ENCODE results near the gene SPOPL.
"Not testable (repeated sequence)": the region's sequence is repeated elsewhere in the genome, so short reads cannot be mapped to it uniquely, and the experiment has no call there.

SPOPL gene

DNA sequence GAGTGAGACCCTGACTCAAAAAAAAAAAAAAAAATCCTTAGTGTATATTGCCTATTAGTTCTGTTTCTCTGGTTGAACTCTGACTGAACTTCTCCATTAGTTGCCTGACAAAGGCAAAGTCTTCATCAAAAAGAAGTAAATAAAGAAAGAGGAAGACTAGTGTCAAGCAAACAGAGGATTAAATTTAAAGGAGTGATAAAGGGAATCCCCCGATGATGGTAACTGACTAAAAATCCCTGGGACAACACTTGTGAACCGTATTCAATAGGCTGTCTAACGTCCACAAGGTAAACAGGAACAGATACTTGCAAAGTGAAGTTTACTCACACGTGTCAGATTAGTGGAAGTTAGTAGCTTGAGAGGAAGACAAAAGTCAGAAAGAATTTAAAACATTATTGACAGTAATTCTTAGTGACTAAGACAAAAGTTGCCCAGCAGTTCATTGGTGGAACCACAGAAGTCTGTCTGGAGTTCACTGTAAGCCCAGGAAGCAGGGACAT is 26.2 kb upstream of the SPOPL start:
- Histone ChIP-seq H3K4me1 (ENCODE audit: control insufficient read depth in 1 of 2, insufficient read depth in 1 of 2, low read depth in 1 of 2, low read length in 1 of 2) (no peaks in the 10 kb centered on the region), H3K4me3 (ENCODE audit: low read depth in 1 of 2, low read length in 1 of 2) (no peak overlapping the region), H3K36me3 (no peaks in the 10 kb centered on the region), H3K9me3 (no peaks in the 10 kb centered on the region), H3K27ac (peak overlapping the region; percentile 48), H3K27me3 (no peaks in the 10 kb centered on the region)
- TF ChIP-seq CTCF (IDR thresholded peaks at IDR 0.05) = no peak

DNA sequence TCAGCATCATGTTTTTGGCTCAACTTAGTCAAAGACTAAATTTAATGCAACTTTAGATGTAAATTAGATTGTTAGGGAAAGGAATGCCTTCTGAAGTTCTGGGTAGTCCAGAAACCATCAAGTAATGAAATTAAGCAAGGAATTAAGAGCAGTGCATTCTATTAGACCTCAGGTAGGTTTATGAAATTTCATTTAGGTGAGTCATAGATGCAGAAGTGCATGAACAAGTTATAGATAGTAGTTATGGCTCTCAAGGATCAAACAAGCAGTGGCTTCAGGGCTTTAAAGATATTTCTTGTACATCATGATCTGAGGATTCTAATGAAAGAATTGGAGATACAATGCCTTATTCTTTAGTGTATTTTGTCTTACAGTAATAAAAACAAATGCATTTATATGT is 25.4 kb upstream of the SPOPL start:
- no peaks in the 10 kb centered on the region for H3K27me3 ChIP-seq
- no peak for TF ChIP-seq CTCF (IDR thresholded peaks at IDR 0.05)
- no peaks in the 10 kb centered on the region for H3K4me1 ChIP-seq (ENCODE audit: control insufficient read depth in 1 of 2, insufficient read depth in 1 of 2, low read depth in 1 of 2, low read length in 1 of 2)
- no peak overlapping the region for H3K27ac ChIP-seq
- H3K36me3 ChIP-seq = no peaks in the 10 kb centered on the region
- no peak overlapping the region for H3K4me3 ChIP-seq (ENCODE audit: low read depth in 1 of 2, low read length in 1 of 2)
- H3K9me3 ChIP-seq = no peaks in the 10 kb centered on the region

- no peaks in the 10 kb centered on the region for H3K9me3 ChIP-seq
- no peaks in the 10 kb centered on the region for H3K27me3 ChIP-seq
- no peak for TF ChIP-seq CTCF (IDR thresholded peaks at IDR 0.05)
- no peaks in the 10 kb centered on the region for H3K36me3 ChIP-seq
- no peak overlapping the region for H3K27ac ChIP-seq
- H3K4me3 ChIP-seq (ENCODE audit: low read depth in 1 of 2, low read length in 1 of 2) = no peak overlapping the region
- no peaks in the 10 kb centered on the region for H3K4me1 ChIP-seq (ENCODE audit: control insufficient read depth in 1 of 2, insufficient read depth in 1 of 2, low read depth in 1 of 2, low read length in 1 of 2)
Observed at GRCh38 chr2:138476940-138477339, 24.6 kb upstream of the SPOPL start.

DNA sequence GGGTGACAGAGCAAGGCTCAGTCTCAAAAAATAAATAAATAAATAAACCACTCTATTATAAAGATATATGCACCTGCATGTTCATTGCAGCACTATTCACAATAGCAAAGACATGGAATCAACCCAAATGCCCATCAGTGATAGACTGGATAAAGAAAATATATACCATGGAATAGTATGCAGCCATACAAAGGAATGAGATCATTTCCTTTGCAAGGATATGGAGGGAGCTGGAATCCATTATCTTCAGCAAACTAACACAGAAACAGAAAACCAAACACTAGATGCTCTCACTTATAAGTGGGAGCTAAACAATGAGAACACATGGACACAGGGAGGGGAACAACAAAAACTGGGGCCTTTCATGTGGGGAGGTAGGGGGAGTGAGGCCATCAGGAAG is 18.8 kb upstream of the SPOPL start:
- not testable (repeated sequence) for H3K9me3 ChIP-seq; H3K27me3 ChIP-seq; H3K4me1 ChIP-seq (ENCODE audit: control insufficient read depth in 1 of 2, insufficient read depth in 1 of 2, low read depth in 1 of 2, low read length in 1 of 2); H3K4me3 ChIP-seq (ENCODE audit: low read depth in 1 of 2, low read length in 1 of 2); H3K27ac ChIP-seq; H3K36me3 ChIP-seq

- Histone ChIP-seq H3K36me3 (no peaks in the 10 kb centered on the region), H3K9me3 (no peaks in the 10 kb centered on the region), H3K4me1 (ENCODE audit: control insufficient read depth in 1 of 2, insufficient read depth in 1 of 2, low read depth in 1 of 2, low read length in 1 of 2) (no peaks in the 10 kb centered on the region), H3K4me3 (ENCODE audit: low read depth in 1 of 2, low read length in 1 of 2) (no peak overlapping the region), H3K27me3 (no peaks in the 10 kb centered on the region), H3K27ac (no peak overlapping the region)
- TF ChIP-seq CTCF (IDR thresholded peaks at IDR 0.05) = no peak
Observed at GRCh38 chr2:138485019-138485418, 16.6 kb upstream of the SPOPL start.

DNA sequence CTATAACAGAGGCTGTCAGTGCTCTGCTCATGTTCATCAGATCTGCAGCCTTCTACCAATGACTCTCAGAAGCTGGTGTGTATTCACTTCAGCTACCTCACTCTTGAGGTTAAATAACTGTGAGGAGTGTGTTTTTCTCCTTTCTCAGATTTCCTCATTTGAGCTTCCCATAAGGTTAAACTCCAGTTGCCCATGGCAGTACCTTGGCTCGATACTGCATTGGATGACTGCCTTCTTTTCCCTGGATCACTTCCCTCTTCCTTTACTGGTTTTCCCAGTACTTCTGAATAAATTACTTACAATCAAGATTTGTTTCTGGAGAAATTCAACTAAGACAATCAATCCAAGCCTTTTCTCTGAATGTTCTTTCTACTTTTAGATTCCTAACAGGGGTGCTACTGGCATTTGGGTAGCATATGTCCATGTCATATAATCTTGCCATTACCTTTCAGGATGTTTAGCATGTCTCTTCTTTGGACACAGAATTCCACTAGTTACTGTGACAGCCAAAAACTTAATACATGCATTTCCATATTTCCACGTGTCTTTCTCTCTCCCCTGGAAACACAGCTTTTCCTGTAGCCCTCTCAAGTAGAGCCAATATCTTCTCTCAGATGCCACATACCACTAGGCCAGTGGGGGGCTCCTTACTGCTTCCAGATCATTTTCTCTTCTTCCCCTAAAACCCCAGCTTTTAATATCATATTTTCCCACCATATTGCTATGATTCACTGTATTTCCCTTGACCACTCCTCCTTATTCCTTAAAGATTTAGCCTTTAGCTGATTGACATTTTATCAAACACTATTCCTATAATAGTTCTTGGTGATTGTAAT is 15.0 kb upstream of the SPOPL start:
- no peak overlapping the region for H3K27ac ChIP-seq
- no peak for TF ChIP-seq CTCF (IDR thresholded peaks at IDR 0.05)
- no peaks in the 10 kb centered on the region for H3K27me3 ChIP-seq
- no peaks in the 10 kb centered on the region for H3K4me1 ChIP-seq (ENCODE audit: control insufficient read depth in 1 of 2, insufficient read depth in 1 of 2, low read depth in 1 of 2, low read length in 1 of 2)
- no peaks in the 10 kb centered on the region for H3K36me3 ChIP-seq
- no peak overlapping the region for H3K4me3 ChIP-seq (ENCODE audit: low read depth in 1 of 2, low read length in 1 of 2)
- no peaks in the 10 kb centered on the region for H3K9me3 ChIP-seq
